SHP77 (cell line): ENCODE measurements around the gene PDCD2L.
"Not testable (repeated sequence)": the region's sequence is repeated elsewhere in the genome, so short reads cannot be mapped to it uniquely, and the experiment has no call there.

Experiments
- DNase-seq, 2 experiments: peaks; one replicate each; lab custom pipeline; 2025; lab: John Stamatoyannopoulos, UW

The PDCD2L gene

DNA sequence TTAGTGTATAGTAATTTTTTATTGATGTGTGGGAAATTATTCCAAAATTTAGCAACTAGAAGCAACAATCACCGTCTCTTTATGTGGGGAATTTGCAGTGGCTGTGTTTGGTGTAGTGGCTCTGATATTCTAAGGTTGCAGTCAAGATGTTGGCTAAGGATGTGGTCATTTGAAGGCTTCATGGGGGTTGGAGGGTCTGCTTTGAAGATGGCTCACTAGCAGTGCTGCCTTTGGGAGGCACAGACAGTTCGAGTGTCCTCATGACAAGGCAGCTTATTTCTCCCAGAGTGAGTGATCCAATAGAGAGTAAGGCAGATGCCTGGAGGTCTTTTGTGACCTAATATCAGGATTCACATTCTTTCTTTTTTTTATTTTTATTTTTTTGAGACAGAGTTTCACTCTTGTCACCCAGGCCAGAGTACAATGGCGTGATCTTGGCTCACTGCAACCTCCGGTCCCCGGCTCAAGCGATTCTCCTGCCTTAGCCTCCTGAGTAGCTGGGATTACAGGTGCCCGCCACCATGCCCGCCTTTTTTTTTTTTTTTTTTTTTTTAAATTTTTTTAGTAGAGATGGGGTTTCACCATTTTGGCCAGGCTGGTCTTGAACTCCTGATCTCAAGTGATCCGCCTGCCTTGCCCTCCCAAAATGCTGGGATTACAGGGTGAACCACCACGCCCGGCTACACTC, 30.5 kb upstream of the PDCD2L start:
- no peak for DNase-seq

DNA sequence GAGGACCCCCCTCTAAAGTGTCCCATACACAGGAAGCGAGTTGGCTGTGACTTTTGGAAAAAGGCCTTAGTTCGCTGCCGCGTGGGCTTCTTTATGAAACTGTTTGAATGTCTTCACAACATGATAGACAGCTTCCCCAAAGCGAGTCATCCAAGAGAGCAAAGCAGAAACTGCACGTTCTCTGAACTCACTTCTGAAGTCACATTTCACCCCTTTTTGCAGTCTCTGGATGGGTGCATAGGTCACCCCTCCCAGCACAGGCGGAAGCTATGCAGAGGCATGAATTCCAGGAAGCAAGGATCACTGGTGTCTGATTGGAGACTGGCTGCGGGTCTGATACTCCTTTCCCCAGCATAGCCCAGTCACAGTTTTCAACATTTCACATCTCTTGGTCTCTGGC, 28.6 kb upstream of the PDCD2L start:
- no peak for DNase-seq

DNA sequence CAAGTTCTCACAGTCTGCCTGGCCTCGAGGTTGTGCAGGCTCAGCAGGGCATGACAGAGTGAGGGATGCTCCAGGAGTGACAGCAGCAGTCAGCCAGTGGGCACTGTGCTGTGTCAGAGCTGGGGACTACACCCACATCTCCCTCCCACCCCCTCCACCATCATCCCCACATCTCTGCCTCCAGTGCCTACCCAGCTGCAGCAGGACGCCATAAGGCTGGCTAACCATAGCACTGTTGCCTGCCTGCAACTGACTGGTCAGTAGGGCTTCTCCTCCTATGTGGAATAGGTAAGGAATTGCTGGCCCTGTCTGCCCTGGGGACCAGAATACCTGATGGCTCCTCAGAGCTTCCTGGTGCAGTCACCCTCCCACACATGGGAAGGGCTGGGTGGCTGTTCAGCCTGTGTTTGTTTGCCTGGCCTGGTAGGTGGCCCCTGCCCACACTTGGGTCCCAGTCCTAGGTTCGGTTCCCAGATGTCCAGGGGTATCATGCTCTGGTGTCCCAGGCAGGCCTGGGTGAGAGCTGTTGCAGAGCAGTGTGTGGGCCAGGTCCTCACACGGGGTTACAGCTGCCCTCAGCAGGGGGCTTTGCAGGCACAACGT, 23.5 kb upstream of the PDCD2L start:
- DNase-seq = no peak

DNA sequence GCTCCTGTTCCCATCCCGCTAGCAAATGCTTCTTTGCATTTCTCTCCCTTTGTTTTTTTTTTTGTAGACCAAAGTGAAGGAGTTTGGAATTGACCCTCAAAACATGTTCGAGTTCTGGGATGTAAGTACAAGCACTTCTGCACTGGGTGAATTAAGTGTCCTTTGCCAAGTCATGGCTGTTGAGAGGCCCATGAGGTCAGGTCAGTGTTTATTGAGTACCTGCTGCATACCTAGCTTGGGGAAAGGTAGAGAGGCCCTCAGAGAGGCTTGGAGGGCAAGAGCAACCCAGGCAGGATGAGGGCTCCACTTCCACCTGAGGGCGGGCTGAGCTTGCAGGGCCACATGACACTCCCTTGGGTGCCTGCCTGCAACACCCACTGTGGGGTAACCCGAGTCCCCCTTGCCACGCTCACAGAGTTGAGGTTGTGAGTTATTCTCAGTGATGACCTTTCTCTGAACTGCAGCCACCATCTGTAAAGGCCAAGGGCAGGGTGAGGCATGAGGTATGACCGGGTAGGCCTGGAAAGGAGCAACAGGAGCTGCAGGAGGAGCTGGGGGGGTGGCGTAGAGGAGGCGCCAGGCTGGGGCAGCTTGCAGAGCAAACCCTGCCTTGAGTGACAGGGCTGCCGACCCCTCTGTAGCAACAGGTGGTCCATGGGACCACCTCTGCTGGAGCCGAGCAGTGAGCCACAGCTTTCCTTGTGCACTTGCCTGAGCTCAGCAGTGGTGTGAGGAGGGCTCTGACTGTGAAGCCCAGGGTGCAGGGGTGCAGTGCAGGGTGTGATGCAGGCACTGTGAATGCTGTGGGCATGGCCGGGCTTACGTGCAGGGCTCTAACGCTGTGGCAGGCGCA, 22.6 kb upstream of the PDCD2L start:
- no peak for DNase-seq

DNA sequence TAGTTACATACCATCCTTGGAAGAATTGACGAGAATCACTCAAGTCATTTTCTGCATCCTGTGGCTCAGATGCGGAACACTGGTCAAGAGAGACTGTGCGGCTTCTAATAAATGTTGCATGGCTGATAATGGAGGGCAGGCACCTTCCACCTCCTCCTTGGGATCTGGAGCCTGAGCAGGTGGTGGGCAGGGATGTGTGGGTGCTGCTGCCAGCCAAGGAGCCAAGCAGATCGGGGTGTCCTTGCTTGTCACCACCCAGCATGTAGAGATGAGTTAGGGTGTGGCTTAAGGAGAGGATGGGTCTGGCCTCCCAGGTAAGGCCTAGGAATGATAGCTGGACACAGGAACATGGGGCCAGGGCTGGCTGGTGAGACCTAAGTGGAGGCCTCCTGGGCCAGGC, 21.7 kb upstream of the PDCD2L start:
- DNase-seq = no peak

- no peak for DNase-seq
Measured at GRCh38 chr19:34383599-34383998, 20.6 kb upstream of the PDCD2L start.

GRCh38 chr19:34386645-34387445, 17.4 kb upstream of the PDCD2L start:
- DNase-seq = no peak

- DNase-seq = no peak
Measured at GRCh38 chr19:34387446-34387810, 16.8 kb upstream of the PDCD2L start.

- DNase-seq = not testable (repeated sequence)
Measured at GRCh38 chr19:34388745-34389144, 15.5 kb upstream of the PDCD2L start.

DNA sequence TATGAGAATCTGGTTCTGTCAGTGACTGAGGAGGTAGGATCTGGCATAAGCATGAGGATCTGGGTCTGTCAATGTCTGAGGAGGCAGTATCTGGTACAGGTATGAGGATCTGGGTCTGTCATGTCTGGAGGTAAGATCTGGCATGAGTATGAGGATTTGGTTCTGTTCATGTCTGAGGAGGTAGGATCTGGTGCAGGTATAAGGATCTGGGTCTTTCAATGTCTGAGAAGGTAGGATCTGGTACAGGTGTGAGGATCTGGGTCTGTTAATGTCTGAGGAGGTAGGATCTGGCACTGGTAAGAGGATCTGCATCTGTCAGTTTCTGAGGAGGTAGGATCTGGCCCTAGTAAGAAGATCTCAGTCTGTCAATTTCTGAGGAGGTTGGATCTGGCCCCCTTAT, 12.4 kb upstream of the PDCD2L start:
- no peak for DNase-seq

GRCh38 chr19:34393031-34393430, 11.2 kb upstream of the PDCD2L start:
- DNase-seq = no peak

DNA sequence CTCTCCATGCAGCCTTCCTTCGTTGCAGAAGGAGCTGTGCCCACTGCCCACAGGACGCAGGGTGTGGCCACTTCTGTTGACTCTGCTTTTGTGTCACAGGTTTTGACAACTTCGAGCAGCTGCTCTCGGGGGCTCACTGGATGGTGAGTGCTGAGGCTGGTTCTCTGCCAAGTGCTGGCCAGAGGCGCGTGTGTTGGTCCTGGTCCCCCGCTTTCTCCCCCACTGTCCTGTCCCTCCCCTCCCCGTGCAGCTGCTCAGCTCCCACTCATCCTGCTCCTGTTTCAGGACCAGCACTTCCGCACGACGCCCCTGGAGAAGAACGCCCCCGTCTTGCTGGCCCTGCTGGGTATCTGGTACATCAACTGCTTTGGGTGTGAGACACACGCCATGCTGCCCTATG, 10.6 kb upstream of the PDCD2L start:
- DNase-seq = peak; percentile 22 to 67

DNA sequence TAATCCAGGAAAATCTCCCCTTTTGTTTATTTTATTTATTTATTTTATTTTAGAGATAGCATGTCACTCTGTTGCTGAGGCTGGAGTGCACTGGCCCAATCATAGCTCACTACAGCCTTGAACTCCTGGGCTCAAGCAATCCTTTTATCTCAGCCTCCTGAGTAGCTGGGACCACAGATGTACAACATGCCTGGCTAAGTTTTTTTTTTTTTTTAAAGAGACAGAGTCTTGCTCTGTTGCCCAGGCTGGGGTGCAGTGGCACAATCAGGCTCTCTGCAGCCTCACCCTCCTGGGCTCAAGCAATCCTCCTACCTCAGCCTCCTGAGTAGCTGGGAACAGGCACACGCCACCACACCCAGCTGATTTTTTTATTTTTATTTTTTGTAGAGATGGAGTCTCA, 6.3 kb upstream of the PDCD2L start:
- DNase-seq = no peak

DNA sequence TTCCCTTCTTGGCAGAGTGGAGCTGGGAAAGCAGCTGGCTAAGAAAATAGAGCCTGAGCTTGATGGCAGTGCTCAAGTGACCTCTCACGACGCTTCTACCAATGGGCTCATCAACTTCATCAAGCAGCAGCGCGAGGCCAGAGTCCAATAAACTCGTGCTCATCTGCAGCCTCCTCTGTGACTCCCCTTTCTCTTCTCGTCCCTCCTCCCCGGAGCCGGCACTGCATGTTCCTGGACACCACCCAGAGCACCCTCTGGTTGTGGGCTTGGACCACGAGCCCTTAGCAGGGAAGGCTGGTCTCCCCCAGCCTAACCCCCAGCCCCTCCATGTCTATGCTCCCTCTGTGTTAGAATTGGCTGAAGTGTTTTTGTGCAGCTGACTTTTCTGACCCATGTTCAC, 4.3 kb upstream of the PDCD2L start:
- DNase-seq = no peak

- not testable (repeated sequence) for DNase-seq
Measured at GRCh38 chr19:34400844-34401243, 3.4 kb upstream of the PDCD2L start.

DNA sequence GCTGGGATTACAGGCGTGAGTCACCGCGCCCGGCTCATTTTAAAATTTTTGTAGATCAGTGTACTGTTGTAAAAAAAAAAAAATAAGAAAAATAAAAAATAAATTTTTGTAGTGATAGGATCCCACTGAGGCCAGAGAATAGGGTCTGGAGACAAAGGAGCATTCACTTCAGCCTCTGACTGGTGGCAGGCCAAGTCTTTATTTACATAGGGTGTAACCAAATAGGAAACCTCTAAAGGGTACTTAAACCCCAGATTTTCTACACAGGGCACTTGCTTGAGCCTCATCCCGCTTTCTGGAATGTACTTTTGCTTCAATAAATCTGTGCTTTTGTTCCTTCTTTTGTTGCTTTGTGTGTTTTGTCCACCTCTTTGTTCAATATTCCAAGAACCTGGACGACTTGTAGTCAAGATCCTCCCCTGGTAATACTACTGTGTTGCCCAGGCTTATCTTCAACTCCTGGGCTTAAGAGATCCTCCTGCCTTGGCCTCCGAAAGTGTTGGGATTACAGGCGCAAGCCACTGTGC, 2.1 kb upstream of the PDCD2L start:
- no peak for DNase-seq

- DNase-seq = no peak
Measured at GRCh38 chr19:34403784-34404108, 453 bp upstream of the PDCD2L start.

GRCh38 chr19:34405892-34406660, 1.9 kb downstream of the PDCD2L start:
- DNase-seq = no peak

DNA sequence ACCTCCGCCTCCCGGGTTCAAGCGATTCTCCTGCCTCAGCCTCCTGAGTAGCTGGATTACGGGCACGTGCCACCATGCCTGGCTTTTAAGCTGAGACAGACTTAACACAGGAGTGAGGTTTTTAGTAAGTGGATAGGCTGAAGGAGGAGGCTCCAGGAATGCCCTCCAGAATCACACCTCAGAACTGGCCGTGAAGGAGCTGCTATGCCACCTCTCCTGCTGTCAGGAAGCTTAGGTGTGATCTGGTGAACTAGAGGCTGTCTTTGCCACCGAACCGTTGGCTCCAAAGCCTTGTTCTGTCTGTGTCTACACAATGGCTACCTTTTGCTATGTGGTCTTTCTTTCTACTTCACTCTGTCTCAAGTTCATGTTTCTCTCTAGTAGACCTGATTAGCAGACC, 4.2 kb downstream of the PDCD2L start:
- DNase-seq = no peak

DNA sequence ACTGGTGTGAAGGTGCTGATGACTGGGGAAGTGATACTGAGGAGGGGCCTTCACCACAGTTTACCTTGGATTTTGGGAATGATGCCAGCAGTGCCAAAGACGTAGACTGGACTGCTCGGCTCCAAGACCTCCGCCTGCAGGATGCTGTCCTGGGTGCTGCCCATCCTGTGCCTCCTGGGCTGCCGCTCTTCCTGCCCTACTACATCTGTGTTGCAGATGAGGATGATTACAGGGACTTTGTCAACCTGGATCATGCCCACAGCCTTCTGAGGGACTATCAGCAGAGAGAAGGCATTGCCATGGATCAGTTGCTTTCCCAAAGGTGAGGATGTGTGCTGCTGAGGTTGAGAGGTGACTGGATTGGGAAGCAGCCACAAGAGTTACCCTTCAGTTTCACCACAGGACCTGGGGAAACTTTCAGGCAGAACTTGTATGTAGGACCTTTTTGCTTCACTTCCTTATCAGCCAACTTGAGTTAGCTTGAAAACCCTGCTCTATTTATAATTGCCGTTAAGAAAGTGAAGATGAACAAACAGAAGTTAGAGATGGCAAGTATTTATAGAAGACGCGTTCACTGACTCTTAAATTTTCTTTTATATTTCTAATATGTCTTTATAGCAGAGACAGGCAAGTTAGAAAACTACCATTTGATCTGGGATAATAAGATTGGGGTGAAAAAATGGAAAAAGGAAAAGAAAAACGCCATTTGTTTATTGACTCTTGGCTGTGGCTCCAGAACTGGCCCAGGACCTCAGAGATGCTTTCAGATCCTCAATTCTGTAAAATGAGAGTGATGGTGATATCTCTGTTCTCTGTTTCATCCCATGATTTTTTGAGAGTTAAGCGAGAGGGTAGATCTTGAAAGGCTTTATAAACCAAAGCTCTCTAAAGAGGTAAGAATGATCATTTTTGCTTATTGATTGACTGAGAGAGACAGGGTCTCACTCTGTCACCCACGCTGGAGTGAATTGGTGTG, 5.3 kb downstream of the PDCD2L start:
- no peak for DNase-seq
